Spleen (tissue), 11 donors: Measurements from ENCODE around the gene CLK1. TPM values are rescaled to one million over a fixed set of nuclear protein-coding genes. Genes with fewer than 3 reads are reported as not detected.

ENCODE experiments used
- polyA plus RNA-seq, 3 donors: library from polyadenylated mRNA; stranded (reverse); fragments of 200-250 nt; gene quantifications; one replicate each; pipeline ENCODE4 v1.2.1, GENCODE V29; 2013
- small RNA-seq, 4 donors: library from RNA; depleted of rRNA; stranded (forward); fragments of <200 nt; gene quantifications; one replicate each; pipeline ENCODE3, GENCODE V24; 2016
- total RNA-seq, 7 donors: library from RNA; depleted of rRNA in 3 of 7; stranded (reverse); fragments of >200 nt in 3 of 7; fragmentation: NEBNext Ultra II Directional in 4 of 7; extraction: Animal tissue kit (Norgen Biotek cat#: 25700) in 4 of 7; gene quantifications; one replicate each; pipeline versions ENCODE4 v1.1.0 to v1.2.1, GENCODE V29; 2016 to 2021
- donor health status: healthy with polysubstance abuse.
- donor health status: DM: no; HTN: no; CAD: no; lungs with moderate emphysema.
- donor health status: DM: no; HTN: no; CAD: no.
- donor health status: Bipolar disorder and iron deficiency.
- donor health status: healthy.
- donor health status: DM: no; HTN: no; CAD: no.
- donor health status: DM: yes; HTN: yes; CAD: no.

Gene CLK1
- total and polyA plus RNA-seq, 10 donors = 161 to 737 (median 217) TPM

Small RNAs within 50 kb of the gene (small RNA-seq; reads per million reads assigned to genes)
- gene RF00019 (0 reads per million in 4 donors), gene RNA5SP115 (0 to 0.06 (median 0) reads per million in 4 donors), gene RNU6-312P (0 reads per million in 4 donors), gene RNU6-31P (0 reads per million in 4 donors), gene RNU6-762P (0 reads per million in 4 donors)

Other genes starting within 250 kb of the CLK1 start
- 100 to 1,000 TPM in 6 of 7 donors, 10 to 100 TPM in 1; 94.4 to 151 (median 138) TPM for gene BZW1, start 52.7 kb downstream of the CLK1 start, total RNA-seq
- 10 to 100 TPM; 25.9 to 48.4 (median 39.9) TPM for gene BZW1, start 52.7 kb downstream of the CLK1 start, polyA plus RNA-seq
- 100 to 1,000 TPM in 1 of 7 donors, 10 to 100 TPM in 6; 24.0 to 180 (median 35.8) TPM for gene PPIL3, start 24.4 kb upstream of the CLK1 start, total RNA-seq
- 10 to 100 TPM; 20.3 to 37.5 (median 22.3) TPM for gene PPIL3, start 24.4 kb upstream of the CLK1 start, polyA plus RNA-seq
- gene NIF3L1, start 24.7 kb upstream of the CLK1 start, total RNA-seq = 10 to 100 TPM; 17.2 to 26.4 (median 20.6) TPM
- gene NIF3L1, start 24.7 kb upstream of the CLK1 start, polyA plus RNA-seq = 10 to 100 TPM; 18.9 to 24.5 (median 20.1) TPM
- gene ORC2, start 99.0 kb upstream of the CLK1 start, total RNA-seq = 10 to 100 TPM; 20.5 to 39.1 (median 35.7) TPM
- gene ORC2, start 99.0 kb upstream of the CLK1 start, polyA plus RNA-seq = 10 to 100 TPM in 1 of 3 donors, 1 to 10 TPM in 2; 6.9 to 14.5 (median 8.0) TPM
- gene HYCC2, start 207.0 kb upstream of the CLK1 start, total RNA-seq = 10 to 100 TPM; 38.8 to 68.9 (median 45.0) TPM
- 10 to 100 TPM in 1 of 3 donors, 1 to 10 TPM in 2; 3.2 to 10.5 (median 6.2) TPM for gene HYCC2, start 207.0 kb upstream of the CLK1 start, polyA plus RNA-seq
- gene NDUFB3, start 207.3 kb upstream of the CLK1 start, total RNA-seq = 10 to 100 TPM; 30.0 to 91.5 (median 58.3) TPM
- gene NDUFB3, start 207.3 kb upstream of the CLK1 start, polyA plus RNA-seq = 10 to 100 TPM; 49.6 to 89.0 (median 69.5) TPM